ENCODE results near the gene CS.

Gene CS

DNA sequence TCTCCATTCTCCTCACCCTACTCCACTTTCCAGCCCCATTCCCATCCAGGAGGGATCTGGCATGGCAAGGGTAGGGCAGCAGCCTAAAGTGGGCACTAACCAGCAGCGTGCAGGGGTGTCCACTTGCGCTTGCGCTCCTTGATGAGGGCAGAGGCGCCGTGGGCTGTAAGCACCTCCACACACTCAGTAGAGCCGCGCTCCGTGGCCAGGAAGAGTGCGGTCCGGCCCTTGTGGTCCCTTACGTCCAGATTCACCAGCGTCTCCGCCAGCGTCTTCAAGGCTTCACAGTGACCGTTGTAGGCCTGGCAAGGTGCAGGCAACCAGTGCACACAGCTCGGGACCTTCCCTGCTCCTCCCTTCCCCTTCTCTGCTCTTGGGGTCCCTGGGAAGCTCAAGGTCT lies 52.2 kb downstream of the CS start:
- no peak for DNase-seq (ENCODE audit: low read depth in 2 of 2)

- DNase-seq (ENCODE audit: low read depth in 2 of 2), result no peak
Observed at GRCh38 chr12:56244494-56244893, 55.6 kb downstream of the CS start.

DNA sequence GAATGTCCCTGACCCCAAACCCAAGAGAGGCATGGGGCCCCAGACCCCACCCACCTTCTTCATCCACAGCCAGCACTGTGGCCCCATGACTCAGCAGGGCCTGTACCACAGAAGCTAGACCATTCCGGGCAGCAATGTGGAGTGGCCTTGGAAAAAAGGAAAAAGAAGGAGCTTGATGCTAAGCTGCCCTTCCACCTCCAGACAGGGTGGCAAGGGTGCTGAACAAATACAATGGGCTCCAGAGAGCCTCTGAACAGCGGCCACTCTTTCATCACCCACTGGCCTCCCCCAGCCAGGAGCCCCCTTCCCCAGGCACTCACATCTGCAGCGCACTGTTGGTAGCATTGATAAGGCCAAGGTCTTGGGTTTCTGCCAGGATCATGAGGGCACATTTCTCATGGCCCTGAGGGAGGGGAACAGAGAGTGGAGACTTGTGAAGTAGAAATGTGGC lies 56.4 kb downstream of the CS start:
- no peak for DNase-seq (ENCODE audit: low read depth in 2 of 2)

DNA sequence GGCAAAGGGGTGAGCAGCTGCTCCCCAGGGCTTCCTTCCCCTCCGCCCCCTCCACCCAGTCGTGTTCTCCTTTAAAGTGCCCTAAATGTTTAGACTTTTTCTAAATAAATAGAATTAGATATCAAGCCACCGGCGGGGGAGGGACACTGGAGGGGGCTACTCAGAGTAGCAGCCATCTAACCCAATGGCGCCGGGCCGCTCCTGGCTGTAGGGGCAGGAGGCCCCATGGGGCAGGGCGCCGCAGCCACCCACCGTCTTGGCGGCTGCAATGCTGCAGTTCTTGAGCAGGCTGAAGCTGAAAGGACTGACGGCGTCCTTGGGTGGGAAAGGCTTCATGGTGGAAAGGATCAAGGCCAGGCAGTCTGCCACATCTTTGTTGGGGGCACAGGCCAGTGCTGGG lies 57.1 kb downstream of the CS start:
- no peak for DNase-seq (ENCODE audit: low read depth in 2 of 2)

DNA sequence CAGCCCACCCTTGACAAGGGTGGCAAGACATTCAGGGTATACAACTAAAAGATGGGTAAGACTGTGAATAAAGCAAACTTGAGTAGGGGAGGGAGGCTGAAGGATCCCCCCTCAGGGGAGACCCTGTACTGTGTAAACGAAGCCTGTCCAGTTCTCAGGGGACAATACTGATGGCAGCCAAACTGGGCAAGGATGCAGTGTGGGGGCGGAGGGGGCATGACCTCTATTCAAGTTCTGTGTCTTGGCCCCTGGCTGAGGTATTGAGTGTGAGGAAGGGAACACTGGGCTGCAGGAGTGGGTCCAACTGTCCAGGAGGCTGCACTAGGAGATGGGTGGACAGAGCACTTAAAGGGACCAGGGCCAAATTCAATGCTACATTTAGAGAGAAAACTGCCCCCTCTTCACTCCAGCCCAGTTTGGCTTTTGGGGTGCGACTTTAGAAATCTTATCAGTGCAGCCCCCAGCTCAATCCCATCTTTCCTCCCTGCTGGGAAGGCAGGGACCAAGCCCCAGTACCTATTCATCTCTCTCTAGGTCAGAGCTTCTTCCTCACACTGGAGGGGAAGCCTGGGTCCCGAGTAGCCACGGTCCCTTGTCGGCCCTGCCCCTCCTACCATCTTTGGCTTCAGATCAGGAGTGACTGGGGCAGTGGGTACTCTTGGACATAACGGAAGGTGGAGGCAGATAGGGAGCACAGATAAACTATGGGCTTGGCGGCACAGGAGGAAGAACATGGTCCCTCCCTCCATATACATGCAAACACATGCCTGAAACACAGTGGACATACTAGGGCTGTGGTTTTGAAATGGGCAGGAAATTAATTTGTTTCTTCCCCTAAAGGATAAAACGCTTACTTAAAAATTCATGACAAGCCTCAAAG lies 58.5 kb downstream of the CS start:
- no peak for DNase-seq (ENCODE audit: low read depth in 2 of 2)

GRCh38 chr12:56237552-56237951 lies 62.6 kb downstream of the CS start:
- DNase-seq (ENCODE audit: low read depth in 2 of 2), result no peak

GRCh38 chr12:56236985-56237384 lies 63.1 kb downstream of the CS start:
- no peak for DNase-seq (ENCODE audit: low read depth in 2 of 2)

DNA sequence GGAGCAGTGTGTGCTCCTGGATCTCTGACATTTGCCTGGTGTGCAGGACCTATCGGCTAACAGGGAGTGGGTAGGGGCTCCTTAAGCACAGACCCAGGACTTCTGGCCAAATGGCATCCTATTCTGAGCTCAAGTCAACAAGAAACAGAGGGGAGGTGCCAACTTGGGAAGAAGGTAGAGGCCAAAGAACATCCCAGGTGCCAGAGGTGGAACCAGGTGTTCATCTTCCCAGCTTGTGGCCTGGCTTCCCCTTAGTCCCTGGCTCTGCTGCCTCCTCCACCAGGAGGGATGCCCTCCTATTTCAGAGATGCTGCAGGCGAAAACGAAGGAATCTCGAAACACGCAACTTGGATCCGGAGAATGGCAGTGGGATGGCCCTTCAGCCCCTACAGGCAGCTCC lies 64.0 kb downstream of the CS start:
- no peak for DNase-seq (ENCODE audit: low read depth in 2 of 2)

- DNase-seq (ENCODE audit: low read depth in 2 of 2), result no peak
Observed at GRCh38 chr12:56234746-56235436, 65.2 kb downstream of the CS start.

DNA sequence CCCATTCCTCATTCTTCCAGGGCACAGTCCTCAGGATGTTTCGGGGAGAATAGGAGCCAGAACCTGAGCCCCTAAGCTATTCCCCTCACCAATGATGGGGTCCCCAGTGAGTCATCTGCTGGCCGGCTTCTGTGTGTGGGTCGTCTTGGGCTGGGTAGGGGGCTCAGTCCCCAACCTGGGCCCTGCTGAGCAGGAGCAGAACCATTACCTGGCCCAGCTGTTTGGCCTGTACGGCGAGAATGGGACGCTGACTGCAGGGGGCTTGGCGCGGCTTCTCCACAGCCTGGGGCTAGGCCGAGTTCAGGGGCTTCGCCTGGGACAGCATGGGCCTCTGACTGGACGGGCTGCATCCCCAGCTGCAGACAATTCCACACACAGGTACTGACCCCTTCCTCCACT lies 68.9 kb downstream of the CS start:
- DNase-seq (ENCODE audit: low read depth in 2 of 2), result no peak

DNA sequence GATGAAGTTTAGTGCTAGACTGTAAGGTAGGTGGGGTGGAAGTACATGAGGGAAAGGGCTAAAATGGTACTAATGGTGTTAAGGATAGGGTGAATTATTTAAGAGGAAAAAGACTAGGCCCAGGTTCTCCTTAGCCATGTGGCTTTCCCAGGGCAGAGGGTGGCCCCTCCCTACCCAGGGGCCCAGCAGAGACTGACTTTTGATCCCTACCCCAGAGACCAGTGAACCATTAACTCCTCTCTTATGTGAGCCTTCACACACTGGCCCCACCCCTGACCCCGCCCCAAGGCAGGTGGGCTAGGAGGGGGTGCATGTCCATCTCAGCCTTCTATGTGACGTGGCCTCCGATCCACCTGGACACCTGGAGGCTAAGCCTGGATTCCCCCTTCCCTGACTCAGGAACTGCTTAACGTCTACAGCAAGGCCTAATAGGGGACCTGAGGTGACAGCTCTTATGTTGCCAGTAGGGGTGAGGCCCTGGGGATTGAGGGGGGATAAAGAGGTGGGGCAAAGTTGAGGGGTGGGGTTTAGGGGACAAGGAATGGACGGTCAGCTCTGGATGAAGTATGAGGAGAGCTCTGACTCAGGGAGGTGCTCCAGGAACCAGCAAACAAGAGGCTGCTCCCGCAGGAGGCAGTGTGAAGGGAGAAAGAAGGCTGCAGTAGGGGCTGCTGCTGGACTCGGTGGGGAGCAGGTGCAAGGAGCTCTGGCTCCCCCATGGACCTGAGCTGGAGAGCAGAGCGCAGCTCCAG lies 69.5 kb downstream of the CS start:
- no peak for DNase-seq (ENCODE audit: low read depth in 2 of 2)

- no peak for DNase-seq (ENCODE audit: low read depth in 2 of 2)
Observed at GRCh38 chr12:56229916-56230431, 70.2 kb downstream of the CS start, which contains the start of gene SLC39A5. Gene SLC39A5 (plus strand): TSS chr12:56230051. CDS start chr12:56231275, 1,224 bp downstream.

- DNase-seq (ENCODE audit: low read depth in 2 of 2), result no peak
Observed at GRCh38 chr12:56229082-56229481, 71.0 kb downstream of the CS start.

DNA sequence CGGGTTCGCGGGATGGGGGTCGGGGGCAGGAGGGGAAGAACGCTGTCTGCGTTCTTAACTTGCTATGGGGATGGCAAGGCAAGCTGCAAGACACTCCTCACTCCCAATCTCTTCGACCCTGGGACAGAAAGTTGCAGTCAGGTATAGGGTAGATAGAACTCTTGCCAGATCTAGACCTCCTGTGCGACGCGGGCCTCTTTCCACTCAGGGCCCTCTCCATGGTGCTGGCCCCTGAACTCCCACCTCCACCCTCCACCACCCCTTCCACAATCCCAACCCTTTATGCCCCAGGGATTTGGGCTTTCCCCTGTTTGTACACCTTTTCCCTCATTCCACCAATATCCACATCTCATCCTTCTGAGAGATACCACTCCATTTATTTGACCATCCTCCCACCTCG lies 75.2 kb downstream of the CS start:
- DNase-seq (ENCODE audit: low read depth in 2 of 2), result no peak

- DNase-seq (ENCODE audit: low read depth in 2 of 2), result peak; percentile 78 to 80
Observed at GRCh38 chr12:56224102-56224701, 75.9 kb downstream of the CS start, which contains the start of gene NABP2. Gene NABP2 (plus strand): TSS chr12:56224342. CDS start chr12:56224857, 515 bp downstream.

DNA sequence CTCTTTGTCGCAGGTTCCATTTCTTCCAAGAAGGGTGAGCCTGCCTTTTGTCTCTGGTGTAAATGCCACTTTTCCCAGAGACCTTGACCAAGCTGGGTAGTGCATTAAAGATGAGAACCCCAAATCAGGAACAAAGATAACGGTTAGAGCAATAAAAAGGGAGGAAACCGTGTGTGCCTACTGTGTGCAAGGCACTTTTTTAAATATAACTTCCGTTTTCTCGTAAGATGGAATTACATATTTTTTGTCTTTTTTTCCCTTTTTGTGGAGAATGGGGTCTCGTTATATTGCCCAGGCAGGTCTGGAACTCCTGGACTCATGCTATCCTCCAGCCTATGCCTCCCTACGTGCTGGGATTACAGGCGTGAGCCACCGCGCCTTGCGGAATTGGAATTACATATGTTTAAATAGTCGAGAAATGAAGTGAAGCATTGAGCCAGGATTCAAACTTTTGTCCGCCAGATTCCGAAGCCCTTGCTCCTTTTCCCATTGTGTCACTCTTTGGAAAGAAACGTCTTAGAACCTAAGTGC lies 76.5 kb downstream of the CS start:
- no peak for DNase-seq (ENCODE audit: low read depth in 2 of 2)

- DNase-seq (ENCODE audit: low read depth in 2 of 2), result no peak
Observed at GRCh38 chr12:56222531-56222895, 77.6 kb downstream of the CS start.

DNA sequence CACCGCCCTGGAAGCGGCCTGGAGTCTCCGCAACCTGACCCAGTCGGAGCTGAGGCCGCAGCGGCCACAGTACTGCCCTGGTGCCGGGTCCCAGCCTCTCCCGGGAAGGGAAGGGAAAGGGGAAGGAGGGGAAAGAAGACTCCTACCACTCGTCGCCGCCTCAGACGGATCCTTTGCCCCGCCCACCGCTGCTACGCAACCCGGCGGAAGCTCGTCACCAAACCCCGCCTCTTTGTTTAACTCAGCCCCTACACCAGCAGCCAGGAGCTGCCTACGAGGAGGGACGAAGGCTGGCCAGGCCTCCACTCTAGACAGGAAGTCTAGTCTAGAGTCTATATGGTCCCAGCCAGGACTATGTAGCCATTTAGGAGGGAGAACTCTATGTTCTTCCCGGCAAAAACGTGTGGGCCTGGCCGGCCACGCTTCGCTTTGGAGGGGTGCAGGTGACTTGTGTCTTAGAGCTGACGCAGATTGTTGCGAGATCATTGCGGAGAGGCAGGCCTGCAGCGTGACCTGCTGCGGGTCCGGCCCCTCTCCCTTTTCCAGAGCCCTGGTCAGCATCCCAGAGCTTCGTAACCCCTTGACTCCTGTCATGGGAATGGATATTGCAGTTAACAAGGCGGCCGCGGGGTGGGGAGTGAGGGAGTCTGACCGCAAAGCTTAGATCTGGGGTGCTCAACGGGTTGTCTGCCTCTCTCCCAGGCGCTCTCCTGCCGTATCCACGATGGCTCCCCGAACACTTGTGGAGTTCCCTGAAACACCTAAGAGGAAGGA lies 78.2 kb downstream of the CS start, which contains the start of gene RNF41:
Gene RNF41 (minus strand): TSS at position 166 of the 774 bp plus-strand sequence. CDS start 7,875 bp downstream, outside the sequence.
- DNase-seq (ENCODE audit: low read depth in 2 of 2), result peak; percentile 87
